COR-L47 (cell line): ENCODE data around the gene ITPR1.
"Not testable (repeated sequence)": the region's sequence is repeated elsewhere in the genome, so short reads cannot be mapped to it uniquely, and the experiment has no call there.

Experiments used
- DNase-seq: peaks from one replicate; lab custom pipeline; 2025; lab: John Stamatoyannopoulos, UW

The ITPR1 gene

GRCh38 chr3:4597208-4597985 is 104.2 kb downstream of the ITPR1 start:
- no peak for DNase-seq

- DNase-seq = not testable (repeated sequence)
Measured at GRCh38 chr3:4598232-4598631, 105.1 kb downstream of the ITPR1 start.

- DNase-seq = no peak
Measured at GRCh38 chr3:4599612-4600011, 106.5 kb downstream of the ITPR1 start.

- no peak for DNase-seq
Measured at GRCh38 chr3:4600493-4600892, 107.3 kb downstream of the ITPR1 start.

GRCh38 chr3:4601892-4602291 is 108.7 kb downstream of the ITPR1 start:
- no peak for DNase-seq

- DNase-seq = no peak
Measured at GRCh38 chr3:4604693-4605092, 111.5 kb downstream of the ITPR1 start.

- no peak for DNase-seq
Measured at GRCh38 chr3:4606911-4607310, 113.8 kb downstream of the ITPR1 start.

- DNase-seq = no peak
Measured at GRCh38 chr3:4613366-4613765, 120.2 kb downstream of the ITPR1 start.

- no peak for DNase-seq
Measured at GRCh38 chr3:4614070-4614469, 120.9 kb downstream of the ITPR1 start.

GRCh38 chr3:4614927-4615326 is 121.8 kb downstream of the ITPR1 start:
- DNase-seq = no peak

- DNase-seq = no peak
Measured at GRCh38 chr3:4615750-4616149, 122.6 kb downstream of the ITPR1 start.

GRCh38 chr3:4623421-4623999 is 130.4 kb downstream of the ITPR1 start:
- no peak for DNase-seq

- no peak for DNase-seq
Measured at GRCh38 chr3:4627651-4628375, 134.7 kb downstream of the ITPR1 start.

GRCh38 chr3:4629095-4630007 is 136.2 kb downstream of the ITPR1 start:
- no peak for DNase-seq

GRCh38 chr3:4633078-4634004 is 140.2 kb downstream of the ITPR1 start:
- DNase-seq = no peak

- DNase-seq = no peak
Measured at GRCh38 chr3:4634894-4635293, 141.7 kb downstream of the ITPR1 start.

- DNase-seq = no peak
Measured at GRCh38 chr3:4637265-4637664, 144.1 kb downstream of the ITPR1 start.

GRCh38 chr3:4641863-4642563 is 148.9 kb downstream of the ITPR1 start:
- no peak for DNase-seq

GRCh38 chr3:4642611-4643010 is 149.5 kb downstream of the ITPR1 start:
- DNase-seq = no peak

GRCh38 chr3:4643904-4644547 is 150.9 kb downstream of the ITPR1 start:
- DNase-seq = no peak
